Rectal smooth muscle tissue (tissue), 1 donor: Measurements from ENCODE around the gene FHL2.
A peak's percentile ranks its signal among the peaks of the same experiment; 100 is the strongest.

Experiments
- H3K27ac ChIP-seq: one replicate; pipeline ENCODE4 v1.7.0; 2013; ENCODE audit warnings: low read depth, low read length, inconsistent platforms
- H3K27me3 ChIP-seq: one replicate; pipeline ENCODE4 v1.7.0; 2013; ENCODE audit warnings: low read length; ENCODE audit not compliant: control insufficient read depth, insufficient read depth
- H3K36me3 ChIP-seq: one replicate; pipeline ENCODE4 v1.7.0; 2013; ENCODE audit warnings: low read length; ENCODE audit not compliant: control insufficient read depth, insufficient read depth
- H3K4me1 ChIP-seq: one replicate; pipeline ENCODE4 v1.7.0; 2013; ENCODE audit warnings: low read length; ENCODE audit not compliant: control insufficient read depth, insufficient read depth
- H3K4me3 ChIP-seq: one replicate; pipeline ENCODE4 v1.7.0; 2013; ENCODE audit warnings: low read length
- H3K9ac ChIP-seq: one replicate; pipeline ENCODE4 v1.7.0; 2013; ENCODE audit warnings: low read length

FHL2 gene

GRCh38 chr2:105415007-105415406 lies 16.2 kb upstream of the FHL2 start:
- Histone ChIP-seq H3K27ac (no peak overlapping the region), H3K9ac (no peak overlapping the region), H3K4me1 (peaks cover 4% of the 10 kb centered on the region), H3K4me3 (no peak overlapping the region), H3K36me3 (no peaks in the 10 kb centered on the region), H3K27me3 (no peaks in the 10 kb centered on the region)

DNA sequence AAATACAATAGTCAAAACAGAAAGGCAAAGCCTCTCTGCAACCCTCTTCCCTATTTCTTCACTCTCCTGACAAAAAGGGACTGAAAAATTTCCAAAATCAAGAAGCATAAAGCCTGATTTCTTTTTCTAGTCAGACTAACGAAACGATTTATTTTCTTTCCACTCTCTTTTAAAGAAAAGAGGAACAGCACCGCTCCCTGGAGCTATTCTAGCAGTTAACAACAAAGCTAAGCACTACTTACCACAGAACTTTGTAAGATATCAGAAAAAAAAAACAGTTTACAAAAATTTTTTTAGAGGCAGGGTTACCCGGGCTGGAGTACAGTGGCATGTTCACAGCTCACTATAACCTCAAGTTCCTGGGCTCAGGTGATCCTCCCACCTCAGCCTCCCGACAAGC lies 14.4 kb upstream of the FHL2 start:
- no peak overlapping the region for H3K4me3 ChIP-seq
- no peaks in the 10 kb centered on the region for H3K36me3 ChIP-seq
- peaks cover 12% of the 10 kb centered on the region for H3K4me1 ChIP-seq
- H3K27me3 ChIP-seq = no peaks in the 10 kb centered on the region
- no peak overlapping the region for H3K27ac ChIP-seq
- no peak overlapping the region for H3K9ac ChIP-seq

- no peak overlapping the region for H3K9ac ChIP-seq
- H3K27me3 ChIP-seq = no peaks in the 10 kb centered on the region
- no peak overlapping the region for H3K27ac ChIP-seq
- H3K36me3 ChIP-seq = no peaks in the 10 kb centered on the region
- H3K4me1 ChIP-seq = peaks cover 12% of the 10 kb centered on the region
- no peak overlapping the region for H3K4me3 ChIP-seq
Observed at GRCh38 chr2:105412584-105412983, 13.7 kb upstream of the FHL2 start.

DNA sequence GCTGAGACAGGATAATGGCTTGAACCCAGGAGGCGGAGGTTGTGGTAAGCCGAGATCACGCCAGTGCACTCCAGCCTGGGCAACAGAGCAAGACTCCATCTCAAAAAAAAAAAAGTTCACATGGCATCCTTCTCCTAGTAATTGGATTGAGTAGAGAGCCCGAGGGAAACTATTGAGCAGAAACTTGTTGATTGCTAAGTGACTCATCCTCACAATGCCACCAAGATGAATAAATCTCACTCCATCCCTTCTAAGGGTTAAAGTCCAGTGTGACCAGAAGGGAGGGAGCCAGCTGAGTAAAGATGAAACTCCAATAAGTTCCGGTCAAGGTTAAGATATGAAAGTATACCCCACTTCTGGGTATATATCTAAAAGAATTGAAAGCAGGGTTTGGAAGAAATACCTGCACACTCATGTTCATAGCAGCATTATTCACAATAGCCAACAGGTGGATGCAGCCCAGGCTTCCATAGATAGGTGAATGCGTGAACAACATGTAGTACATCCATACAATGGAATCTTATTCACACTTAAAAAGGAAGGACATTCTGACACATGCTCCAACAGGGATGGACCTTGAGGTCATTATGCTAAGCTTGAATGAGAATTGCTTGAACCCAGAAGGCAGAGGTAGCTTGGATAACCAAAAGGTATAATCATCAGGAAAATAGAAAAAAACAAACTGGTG lies 13.0 kb upstream of the FHL2 start:
- Histone ChIP-seq H3K4me1 (peaks cover 12% of the 10 kb centered on the region), H3K4me3 (no peak overlapping the region), H3K27ac (no peak overlapping the region), H3K9ac (no peak overlapping the region), H3K36me3 (no peaks in the 10 kb centered on the region), H3K27me3 (no peaks in the 10 kb centered on the region)

DNA sequence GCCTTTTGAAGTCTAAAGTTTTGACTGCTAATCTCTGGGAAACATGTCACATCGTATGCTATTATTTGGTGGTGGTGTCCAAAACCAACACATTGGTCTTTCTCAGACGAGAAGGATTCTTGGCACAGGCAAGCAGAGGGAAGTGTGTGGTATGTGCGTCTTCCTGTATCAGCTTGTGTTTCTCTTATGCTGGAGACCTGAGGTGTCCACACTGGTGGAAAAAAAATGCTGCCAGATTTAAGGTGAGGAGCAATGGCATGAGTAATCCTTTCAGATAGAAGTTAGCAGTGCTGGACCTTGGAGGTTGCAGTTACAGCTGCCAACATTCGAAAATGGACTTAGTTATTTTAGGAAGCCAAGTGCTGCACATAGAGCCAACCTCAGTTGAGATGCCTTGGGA lies 11.7 kb upstream of the FHL2 start:
- Histone ChIP-seq H3K36me3 (no peaks in the 10 kb centered on the region), H3K27me3 (no peaks in the 10 kb centered on the region), H3K4me1 (peaks cover 12% of the 10 kb centered on the region), H3K9ac (no peak overlapping the region), H3K27ac (no peak overlapping the region), H3K4me3 (no peak overlapping the region)

DNA sequence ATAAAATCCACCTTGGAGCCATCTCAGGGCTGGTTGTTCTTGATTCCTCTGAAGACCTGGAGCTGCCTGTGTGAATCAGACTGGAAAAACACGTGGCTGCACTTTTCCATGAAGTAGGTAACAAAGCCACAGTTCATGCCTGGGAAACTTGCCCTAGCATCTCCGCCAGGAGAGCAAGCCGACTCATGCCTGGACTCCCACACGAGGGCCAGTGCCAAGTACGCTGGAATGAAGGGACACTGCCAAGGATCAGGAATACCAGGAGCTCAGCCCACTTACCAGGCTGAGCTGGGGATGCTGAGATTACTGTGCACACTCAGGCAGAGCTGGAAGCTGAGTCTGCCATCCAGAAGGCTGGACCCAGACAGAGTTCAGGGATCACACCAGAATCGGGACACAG lies 10.9 kb upstream of the FHL2 start:
- H3K27ac ChIP-seq = peak overlapping the region; percentile 10
- no peaks in the 10 kb centered on the region for H3K36me3 ChIP-seq
- peaks cover 12% of the 10 kb centered on the region for H3K4me1 ChIP-seq
- no peak overlapping the region for H3K4me3 ChIP-seq
- no peak overlapping the region for H3K9ac ChIP-seq
- H3K27me3 ChIP-seq = no peaks in the 10 kb centered on the region

- no peaks in the 10 kb centered on the region for H3K36me3 ChIP-seq
- no peak overlapping the region for H3K27ac ChIP-seq
- H3K4me3 ChIP-seq = no peak overlapping the region
- H3K4me1 ChIP-seq = peaks cover 12% of the 10 kb centered on the region
- H3K9ac ChIP-seq = no peak overlapping the region
- no peaks in the 10 kb centered on the region for H3K27me3 ChIP-seq
Observed at GRCh38 chr2:105407946-105408743, 9.3 kb upstream of the FHL2 start.

DNA sequence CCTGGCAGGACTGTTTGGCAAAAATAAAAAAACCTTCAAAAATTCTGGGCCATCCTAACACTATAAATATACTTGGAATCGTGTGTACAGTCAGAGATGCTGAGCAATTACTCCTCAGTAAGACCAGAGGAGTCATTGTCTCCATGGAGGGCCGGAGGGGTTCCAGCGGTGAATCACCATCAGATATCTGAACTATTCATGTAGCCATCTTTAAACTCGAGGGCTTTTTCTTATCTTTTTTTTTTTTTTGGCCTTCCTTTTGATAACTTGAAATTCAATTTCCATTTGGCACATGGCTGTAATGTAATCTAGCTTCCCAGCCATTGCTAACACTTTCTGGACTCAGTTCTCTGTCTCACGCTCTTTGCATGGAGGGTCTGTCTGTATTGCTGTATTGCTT lies 7.4 kb upstream of the FHL2 start:
- Histone ChIP-seq H3K36me3 (no peaks in the 10 kb centered on the region), H3K4me1 (peaks cover 12% of the 10 kb centered on the region), H3K27me3 (no peaks in the 10 kb centered on the region), H3K4me3 (no peak overlapping the region), H3K9ac (no peak overlapping the region), H3K27ac (no peak overlapping the region)

DNA sequence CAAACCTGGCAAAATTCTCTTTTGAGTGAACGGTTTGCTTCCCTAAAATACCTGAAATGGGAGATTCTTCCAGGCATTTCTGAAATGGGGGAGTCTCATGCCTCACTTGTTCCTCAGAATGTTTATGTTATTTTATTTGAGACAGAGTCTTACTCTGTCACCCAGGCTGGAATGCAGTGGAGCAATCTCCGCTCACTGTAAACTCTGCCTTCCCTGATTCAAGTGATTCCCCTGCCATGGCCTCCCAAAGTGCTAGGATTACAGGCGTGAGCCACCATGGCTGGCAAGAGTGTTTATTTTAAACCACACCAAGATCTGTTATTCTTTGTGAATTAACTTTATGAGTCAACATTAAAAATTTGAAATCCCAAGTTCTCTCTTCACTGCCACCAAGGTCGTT lies 6.4 kb upstream of the FHL2 start:
- H3K36me3 ChIP-seq = no peaks in the 10 kb centered on the region
- no peak overlapping the region for H3K27ac ChIP-seq
- no peak overlapping the region for H3K9ac ChIP-seq
- peaks cover 11% of the 10 kb centered on the region for H3K4me1 ChIP-seq
- H3K27me3 ChIP-seq = no peaks in the 10 kb centered on the region
- no peak overlapping the region for H3K4me3 ChIP-seq

DNA sequence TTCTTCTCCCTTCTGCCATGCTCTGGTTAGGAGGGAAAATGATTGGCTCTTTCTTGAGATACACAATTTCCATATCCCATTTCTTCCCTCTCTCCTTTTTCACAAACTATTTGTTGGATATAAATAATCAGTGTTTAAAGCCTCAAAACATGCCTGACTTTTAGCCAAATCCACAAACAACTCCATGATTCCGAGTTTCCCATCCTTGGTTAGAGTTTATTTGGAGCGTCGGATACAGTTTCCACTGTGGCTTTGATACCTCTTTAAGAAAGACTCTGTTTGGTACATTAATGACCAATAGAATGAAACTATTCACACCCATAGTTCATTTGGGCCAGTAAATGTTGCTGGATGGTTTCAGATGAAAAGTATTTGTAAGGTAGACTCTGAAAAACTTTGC lies 5.9 kb upstream of the FHL2 start:
- Histone ChIP-seq H3K27me3 (no peaks in the 10 kb centered on the region), H3K36me3 (no peaks in the 10 kb centered on the region), H3K9ac (no peak overlapping the region), H3K27ac (no peak overlapping the region), H3K4me1 (peaks cover 6% of the 10 kb centered on the region), H3K4me3 (no peak overlapping the region)

DNA sequence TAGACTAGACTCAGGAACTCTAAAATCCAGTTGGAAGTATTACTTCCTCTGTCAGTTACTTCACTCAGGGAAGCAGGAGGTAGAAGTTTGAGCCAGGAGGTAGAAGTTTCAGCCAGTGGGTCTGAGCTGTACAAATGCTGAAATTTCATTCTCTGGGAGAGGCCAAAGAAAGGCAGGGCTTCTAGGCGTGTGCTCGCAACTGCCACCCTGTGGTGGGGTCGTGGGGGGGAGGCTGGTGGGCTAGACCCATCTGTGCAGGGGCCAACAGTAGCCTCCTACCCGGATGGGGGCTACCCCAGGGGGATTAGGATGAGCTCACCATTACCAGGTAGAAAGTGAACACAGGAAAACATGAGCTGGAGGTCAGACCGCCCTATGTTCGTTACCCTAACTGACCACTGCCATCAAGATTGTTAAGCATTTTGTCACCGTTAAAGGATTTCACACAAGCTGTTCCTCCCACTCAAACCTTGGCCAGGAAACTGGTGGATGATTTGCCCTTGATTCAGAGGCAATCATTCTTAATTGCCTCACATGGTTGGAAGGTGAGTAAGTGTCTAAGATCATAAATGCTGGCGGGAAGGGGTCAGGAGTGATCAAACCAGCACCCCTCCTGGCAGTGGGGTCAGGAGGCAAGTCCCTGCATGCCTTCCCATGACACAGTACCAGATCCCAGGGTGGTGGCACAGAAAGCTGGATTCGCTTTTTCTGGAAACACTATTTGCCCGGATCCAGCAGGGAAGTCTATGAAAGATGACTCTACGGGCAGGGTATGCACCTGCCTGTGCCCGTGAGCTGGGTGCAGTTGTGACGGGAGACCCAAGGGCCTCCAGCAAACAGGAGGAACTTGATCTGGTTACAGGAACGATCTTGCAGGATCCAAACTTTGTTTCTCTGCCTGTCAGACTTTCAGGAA lies 5.2 kb upstream of the FHL2 start:
- H3K27me3 ChIP-seq = no peaks in the 10 kb centered on the region
- H3K36me3 ChIP-seq = no peaks in the 10 kb centered on the region
- no peak overlapping the region for H3K27ac ChIP-seq
- H3K4me1 ChIP-seq = no peaks in the 10 kb centered on the region
- no peak overlapping the region for H3K9ac ChIP-seq
- no peak overlapping the region for H3K4me3 ChIP-seq

DNA sequence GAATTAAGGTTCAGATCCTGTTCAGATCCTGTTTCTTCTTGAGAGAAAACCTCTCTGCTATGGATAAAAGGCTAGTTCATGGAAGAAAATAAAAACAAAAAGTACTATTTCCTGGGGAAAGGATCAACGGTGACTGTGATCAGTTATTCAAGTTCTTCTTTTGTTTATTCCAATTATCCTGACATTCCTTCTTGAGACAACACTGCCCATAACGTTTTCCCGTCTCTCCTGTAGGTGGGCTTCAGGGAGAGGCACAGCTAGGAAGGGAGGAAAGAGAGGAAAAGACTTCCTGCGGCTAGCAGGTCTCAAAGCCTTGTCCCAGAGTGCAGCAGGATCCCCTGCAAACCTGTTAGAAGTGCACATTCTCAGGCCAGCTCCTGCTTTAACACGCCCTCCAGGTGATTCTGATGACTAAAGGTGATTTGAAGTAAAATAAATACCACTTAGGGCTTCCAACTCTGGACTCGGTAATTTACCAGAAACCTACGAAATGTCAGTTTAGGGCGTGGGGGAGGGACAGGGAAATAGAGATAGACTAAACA lies 4.5 kb upstream of the FHL2 start:
- H3K27ac ChIP-seq = no peak overlapping the region
- H3K9ac ChIP-seq = no peak overlapping the region
- no peaks in the 10 kb centered on the region for H3K27me3 ChIP-seq
- H3K4me3 ChIP-seq = no peak overlapping the region
- no peaks in the 10 kb centered on the region for H3K36me3 ChIP-seq
- H3K4me1 ChIP-seq = no peaks in the 10 kb centered on the region
